ENCODE results near the gene IQGAP2.

- TF ChIP-seq RAD21 (IDR thresholded peaks at IDR 0.05; ENCODE audit: low read depth) (no peak), EP300 (IDR thresholded peaks at IDR 0.05; ENCODE audit: borderline replicate concordance) (no peak), USF1 (IDR thresholded peaks at IDR 0.05) (no peak), FOXM1 (IDR thresholded peaks at IDR 0.05; ENCODE audit: borderline replicate concordance, low read depth) (no peak), EGR1 (IDR thresholded peaks at IDR 0.05) (no peak), TAF1 (IDR thresholded peaks at IDR 0.05; ENCODE audit: low read depth) (no peak), CEBPB (IDR thresholded peaks at IDR 0.05) (no peak), NFIC (IDR thresholded peaks at IDR 0.05) (no peak), YY1 (IDR thresholded peaks at IDR 0.05; ENCODE audit: low read depth) (no peak), REST (IDR thresholded peaks at IDR 0.05; ENCODE audit: low read depth) (no peak), MAX (IDR thresholded peaks at IDR 0.05) (no peak), TCF12 (IDR thresholded peaks at IDR 0.05; ENCODE audit: low read depth) (no peak), CREB1 (IDR thresholded peaks at IDR 0.05; ENCODE audit: low read depth) (no peak)
Observed at GRCh38 chr5:76524101-76524835, 121.2 kb downstream of the IQGAP2 start.
